H1 (cell line): ENCODE measurements around the gene GBP2. TPM values are rescaled to one million over a fixed set of nuclear protein-coding genes. Genes with fewer than 3 reads are reported as not detected.

Experiments
- CTCF ChIA-PET: fragments of 300-600 bp; sonication (Branson Sonifier 250); formaldehyde crosslinking; loops from one replicate; lab custom pipeline; 2021; ENCODE audit not compliant: partially characterized antibody; lab: Charles Lee
- POLR2A ChIA-PET: fragments of 300-600 bp; sonication (Branson Sonifier 250); formaldehyde crosslinking; loops from one replicate; lab custom pipeline; 2021; ENCODE audit warnings: inconsistent platforms; ENCODE audit not compliant: partially characterized antibody; lab: Charles Lee
- DNase-seq, 2 experiments: peaks; one replicate each; pipeline versions ENCODE4 v3.0.0 to v3.0.0-alpha.2; 2010 to 2022; ENCODE audit warnings: low spot score in 2 of 2, low read depth in 1 of 2, mixed read lengths in 1 of 2
- FAIRE-seq: peaks from 2 replicates; lab custom pipeline; 2011; peaks lifted over from hg19 to GRCh38; lab: Jason Lieb, UNC
- H2AFZ ChIP-seq: 2 replicates; pipeline ENCODE4 v1.8.1; 2012; ENCODE audit warnings: low read length, inconsistent platforms
- H2AK5ac ChIP-seq: 2 replicates; pipeline ENCODE4 v1.6.1; 2013; ENCODE audit warnings: low read depth, low read length
- H2BK120ac ChIP-seq: replicated peaks from 2 replicates; pipeline ENCODE3; 2013; ENCODE audit warnings: low read depth, low read length, inconsistent platforms
- H2BK12ac ChIP-seq: 2 replicates; pipeline ENCODE4 v1.6.1; 2013; ENCODE audit warnings: low read depth, low read length
- H2BK15ac ChIP-seq: 2 replicates; pipeline ENCODE4 v1.6.1; 2013; ENCODE audit warnings: low read length
- H2BK20ac ChIP-seq: 2 replicates; pipeline ENCODE4 v1.6.1; 2013; ENCODE audit warnings: low read length
- H2BK5ac ChIP-seq: 2 replicates; pipeline ENCODE4 v1.6.1; 2013; ENCODE audit warnings: low read depth, low read length
- H3K14ac ChIP-seq: 2 replicates; pipeline ENCODE4 v1.6.1; 2013; ENCODE audit warnings: inconsistent platforms; ENCODE audit not compliant: insufficient read length
- H3K18ac ChIP-seq: 2 replicates; pipeline ENCODE4 v1.6.1; 2013; ENCODE audit warnings: low read length; ENCODE audit errors: extremely low read depth
- H3K23ac ChIP-seq: 2 replicates; pipeline ENCODE4 v1.6.1; 2013; ENCODE audit warnings: inconsistent platforms; ENCODE audit not compliant: insufficient read length
- H3K23me2 ChIP-seq: 2 replicates; pipeline ENCODE4 v1.6.1; 2013; ENCODE audit warnings: low read depth, low read length
- H3K27ac ChIP-seq: 2 replicates; pipeline ENCODE4 v1.6.1; 2011; ENCODE audit warnings: low read depth, low read length, inconsistent platforms
- H3K27me3 ChIP-seq, 4 experiments: replicated peaks in 1 of 4; 1 replicate in 1 of 4; 2 replicates in 3 of 4; pipeline versions ENCODE4 v1.6.1 to v1.8.1; 2011 to 2013; ENCODE audit warnings: low read length in 3 of 4, mild to moderate bottlenecking in 3 of 4, inconsistent platforms in 2 of 4, mixed read lengths in 2 of 4, moderate library complexity in 1 of 4; ENCODE audit not compliant: control insufficient read depth in 3 of 4, insufficient read depth in 3 of 4; ENCODE audit errors: extremely low read depth in 1 of 4
- H3K36me3 ChIP-seq, 4 experiments: 2 replicates each; pipeline versions ENCODE4 v1.6.1 to v1.8.1; 2011 to 2013; ENCODE audit warnings: mild to moderate bottlenecking in 4 of 4, low read length in 3 of 4, moderate library complexity in 2 of 4, control low read depth in 1 of 4, inconsistent platforms in 1 of 4; ENCODE audit not compliant: insufficient read depth in 4 of 4, control insufficient read depth in 2 of 4
- H3K4ac ChIP-seq: replicated peaks from 2 replicates; pipeline ENCODE3; 2013; ENCODE audit warnings: low read length, low read depth, mixed read lengths, inconsistent platforms; ENCODE audit not compliant: insufficient read length
- H3K4me1 ChIP-seq, 4 experiments: replicated peaks in 1 of 4; 1 replicate in 1 of 4; 2 replicates in 3 of 4; pipeline versions ENCODE4 v1.6.1 to v1.8.1; 2011 to 2013; ENCODE audit warnings: low read length in 3 of 4, inconsistent platforms in 2 of 4, mixed read lengths in 1 of 4; ENCODE audit not compliant: insufficient read depth in 4 of 4, control insufficient read depth in 3 of 4
- H3K4me2 ChIP-seq, 2 experiments: 2 replicates each; pipeline versions ENCODE4 v1.6.1 to v1.8.1; 2011 to 2013; ENCODE audit warnings: low read depth in 2 of 2, low read length in 2 of 2, control low read depth in 1 of 2, inconsistent platforms in 1 of 2, mild to moderate bottlenecking in 1 of 2; ENCODE audit not compliant: insufficient read depth in 1 of 2
- H3K4me3 ChIP-seq, 4 experiments: fragments of 200-600, 300-600 bp in 1 of 4; sonication (generic), shearing (Covaris generic), sonication (Bioruptor Twin) in 1 of 4; 2 replicates each; pipeline versions ENCODE4 v1.5.1 to v1.8.1; 2011 to 2016; ENCODE audit warnings: low read length in 4 of 4, low read depth in 3 of 4, control low read depth in 2 of 4, inconsistent platforms in 2 of 4, mild to moderate bottlenecking in 2 of 4, mixed read lengths in 1 of 4, moderate library complexity in 1 of 4; ENCODE audit not compliant: insufficient read depth in 2 of 4; ENCODE audit errors: extremely low read depth in 1 of 4
- H3K56ac ChIP-seq: replicated peaks from 2 replicates; pipeline ENCODE3; 2013; ENCODE audit warnings: low read depth, mild to moderate bottlenecking, mixed read lengths, low read length, inconsistent platforms; ENCODE audit not compliant: insufficient read length
- H3K79me1 ChIP-seq: 2 replicates; pipeline ENCODE4 v1.6.1; 2013; ENCODE audit warnings: low read depth, low read length, control low read depth
- H3K79me2 ChIP-seq, 2 experiments: 2 replicates each; pipeline versions ENCODE4 v1.6.1 to v1.8.1; 2012 to 2013; ENCODE audit warnings: low read length in 2 of 2, mild to moderate bottlenecking in 2 of 2, inconsistent platforms in 1 of 2; ENCODE audit not compliant: insufficient read depth in 2 of 2, control insufficient read depth in 1 of 2
- H3K9ac ChIP-seq, 4 experiments: replicated peaks in 1 of 4; 1 replicate in 1 of 4; 2 replicates in 3 of 4; pipeline versions ENCODE4 v1.6.1 to v1.8.1; 2011 to 2013; ENCODE audit warnings: low read depth in 3 of 4, low read length in 3 of 4, control low read depth in 2 of 4, mild to moderate bottlenecking in 2 of 4, moderate library complexity in 2 of 4, inconsistent platforms in 1 of 4; ENCODE audit errors: extremely low read depth in 1 of 4
- H3K9me3 ChIP-seq, 2 experiments: 2 replicates each; pipeline versions ENCODE4 v1.6.1 to v1.8.1; 2012 to 2013; ENCODE audit warnings: mild to moderate bottlenecking in 2 of 2, moderate library complexity in 2 of 2, control low read depth in 1 of 2, inconsistent platforms in 1 of 2, low read depth in 1 of 2, low read length in 1 of 2, mixed read lengths in 1 of 2; ENCODE audit not compliant: insufficient read depth in 2 of 2
- H4K20me1 ChIP-seq, 2 experiments: replicated peaks in 1 of 2; 2 replicates each; pipeline versions ENCODE3 to v1.8.1; 2011 to 2013; ENCODE audit warnings: inconsistent platforms in 2 of 2, low read length in 2 of 2, mild to moderate bottlenecking in 1 of 2; ENCODE audit not compliant: insufficient read depth in 2 of 2, control insufficient read depth in 1 of 2
- H4K5ac ChIP-seq: 2 replicates; pipeline ENCODE4 v1.6.1; 2013; ENCODE audit warnings: low read length, low read depth, mixed read lengths, inconsistent platforms; ENCODE audit not compliant: insufficient read length
- H4K8ac ChIP-seq: 2 replicates; pipeline ENCODE4 v1.8.0; 2013; ENCODE audit warnings: mild to moderate bottlenecking, moderate library complexity, low read length, inconsistent platforms; ENCODE audit not compliant: insufficient read depth; ENCODE audit errors: extremely low read depth
- H4K91ac ChIP-seq: replicated peaks from 2 replicates; pipeline ENCODE3; 2013; ENCODE audit warnings: low read length, mixed read lengths, inconsistent platforms; ENCODE audit not compliant: insufficient read length
- CHD2 ChIP-seq: IDR thresholded peaks from 2 replicates; pipeline ENCODE4 v1.6.1; 2012; ENCODE audit warnings: low read length, improper control_type of control experiment
- WGBS, 2 experiments: shearing (Covaris generic) in 1 of 2; methylation state at CpG; one replicate each; pipeline versions ENCODE4 v1.1.6 to v1.1.7; 2013 to 2015; ENCODE audit warnings: low lambda C conversion rate in 2 of 2, mixed read lengths in 2 of 2, inconsistent platforms in 1 of 2, low coverage in 1 of 2, missing lambda C conversion rate in 1 of 2; ENCODE audit not compliant: insufficient replicate concordance in 2 of 2, insufficient coverage in 1 of 2, insufficient read length in 1 of 2; ENCODE audit errors: extremely low coverage in 1 of 2, missing lambda C conversion rate in 1 of 2; 5-methylcytosine and 5-hydroxymethylcytosine counted together
- polyA plus RNA-seq, 7 experiments: library from polyadenylated mRNA; depleted of rRNA in 3 of 7; stranded (reverse) in 5 of 7; unstranded in 2 of 7; fragments of >200 nt in 5 of 7; fragments of 200-250 nt in 2 of 7; gene quantifications; 1 replicate in 5 of 7; 2 replicates in 1 of 7; 4 replicates in 1 of 7; pipeline versions ENCODE4 v1.2.1 to v1.2.3, GENCODE V29; 2011 to 2013; ENCODE audit warnings: missing spikeins in 2 of 7, mixed read lengths in 2 of 7
- total RNA-seq: library from RNA; stranded (reverse); fragmentation: NEBNext Ultra II Directional; extraction: Animal tissue kit (Norgen Biotek cat#: 25700); gene quantifications from 2 replicates; pipeline ENCODE4 v1.2.1, GENCODE V29; 2021

Gene GBP2
- total and polyA plus RNA-seq, 2 of the 8 experiments (the other 6 are each of a cell fraction or from before 2014, with no cell fraction given), result not detected

- H4K8ac ChIP-seq, result no peak within 1 kb of the TSS
- no peak within 1 kb of the TSS for H4K5ac ChIP-seq
- no peaks in the 10 kb centered on the region for H3K36me3 ChIP-seq
- no peak within 1 kb of the TSS for H3K18ac ChIP-seq
- H3K4me3 ChIP-seq, result no peak within 1 kb of the TSS
- no peak within 1 kb of the TSS for H2BK120ac ChIP-seq
- no peak within 1 kb of the TSS for H2AK5ac ChIP-seq
- no peaks in the 10 kb centered on the region for H4K20me1 ChIP-seq
- WGBS, 2 experiments, result 91% methylated on average over 4 of the region's 4 CpGs; no CpG with 5 or more reads in 1 of the 2 experiments
- H3K27me3 ChIP-seq, result no peaks in the 10 kb centered on the region
- H3K79me2 ChIP-seq, result no peaks in the 10 kb centered on the region
- no peak within 1 kb of the TSS for H3K27ac ChIP-seq
- H2BK15ac ChIP-seq, result no peak within 1 kb of the TSS
- H3K14ac ChIP-seq, result no peak within 1 kb of the TSS
- H2AFZ ChIP-seq, result peak within 1 kb of the TSS; percentile 52; the same call in 1 of the 2 replicates
- H3K23ac ChIP-seq, result no peak within 1 kb of the TSS
- no peak within 1 kb of the TSS for H3K56ac ChIP-seq
- H3K23me2 ChIP-seq, result no peaks in the 10 kb centered on the region
- H3K79me1 ChIP-seq, result no peaks in the 10 kb centered on the region
- H3K4me2 ChIP-seq, result no peak within 1 kb of the TSS
- no peaks in the 10 kb centered on the region for H3K9me3 ChIP-seq
- no peak within 1 kb of the TSS for H4K91ac ChIP-seq
- H2BK20ac ChIP-seq, result no peak within 1 kb of the TSS
- no peak within 1 kb of the TSS for H2BK12ac ChIP-seq
- FAIRE-seq, result no peak
- POLR2A ChIA-PET, result no interaction called here
- DNase-seq, result no peak
- H2BK5ac ChIP-seq, result no peak within 1 kb of the TSS
- H3K4me1 ChIP-seq, result no peaks in the 10 kb centered on the region
- no peak within 1 kb of the TSS for H3K9ac ChIP-seq
- no peak within 1 kb of the TSS for H3K4ac ChIP-seq
- CTCF ChIA-PET, result no interaction called here
- no peak for TF ChIP-seq CHD2
Measured at GRCh38 chr1:89065079-89065868, 60.6 kb downstream of the GBP2 start, which contains the start of gene GBP1. Gene GBP1 (minus strand): TSS chr1:89065208. CDS start chr1:89063234, 1,974 bp downstream.
